ENCODE results near the gene ANKS1B. TPM values are rescaled to one million over a fixed set of nuclear protein-coding genes. Genes with fewer than 3 reads are reported as not detected.

The ANKS1B gene
- total RNA-seq, 1 experiment from 2014 or later, result 9.7 TPM

DNA sequence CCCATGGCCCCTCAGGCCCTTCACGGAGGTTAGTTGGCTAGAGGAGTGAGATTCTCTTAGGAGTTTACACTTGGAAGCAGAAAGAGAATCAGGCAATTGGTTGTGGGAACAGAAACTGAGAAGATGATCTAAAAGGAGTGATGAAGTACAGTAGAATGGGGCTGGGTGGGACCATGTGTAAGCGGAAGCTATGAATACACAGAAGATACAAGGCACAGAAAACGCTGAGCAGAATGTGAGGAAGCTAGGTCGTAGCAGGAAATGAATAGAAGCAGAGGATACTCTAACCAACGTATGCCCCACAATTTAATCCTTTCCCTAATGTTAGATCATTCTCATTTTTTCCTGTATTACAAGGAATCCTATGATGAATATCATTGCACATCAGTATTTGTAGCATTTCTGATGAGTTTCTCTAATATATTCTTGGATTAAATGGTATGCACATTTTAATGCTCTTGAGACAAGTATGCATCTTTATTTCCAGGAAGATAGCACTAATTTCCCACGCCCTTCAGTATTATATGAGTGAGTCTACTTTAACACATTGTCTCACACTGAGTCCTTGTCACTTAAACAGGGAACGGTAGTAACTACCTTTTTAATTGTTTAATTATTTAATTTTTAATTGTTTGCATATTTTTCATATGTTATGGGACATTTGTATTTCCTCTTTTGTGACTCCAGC, 1066.4 kb downstream of the ANKS1B start:
- Histone ChIP-seq H3K36me3 (ENCODE audit: control insufficient read depth, insufficient read depth, low read length) (no peaks in the 10 kb centered on the region), H3K9me3 (ENCODE audit: control insufficient read depth, insufficient read depth, low read depth, low read length) (no peaks in the 10 kb centered on the region), H3K4me3 (ENCODE audit: low read depth in 2 of 2, low read length in 2 of 2) (no peak overlapping the region), H3K4me1 (ENCODE audit: control insufficient read depth, insufficient read depth, low read length) (no peaks in the 10 kb centered on the region), H3K27me3 (ENCODE audit: control insufficient read depth, insufficient read depth, low read length) (no peaks in the 10 kb centered on the region), H3K27ac (ENCODE audit: low read length) (no peak overlapping the region)
- ATAC-seq (no peak), DNase-seq (ENCODE audit: low read depth, low spot score) (no peak)
- intact Hi-C loops (cut with micrococcal nuclease; ENCODE audit: unreplicated experiment), result no loop called here
- CTCF ChIA-PET, result interaction anchor here (0.6 kb wide), 1 partner anchor 349 kb away, joined by 3 read pairs; no protein-coding TSS in a partner anchor
- TF ChIP-seq TCF7L2 (IDR thresholded peaks at IDR 0.05; ENCODE audit: low read depth, low read length) (no peak), POLR2AphosphoS5 (IDR thresholded peaks at IDR 0.05; ENCODE audit: low read depth, low read length) (no peak), SIN3A (IDR thresholded peaks at IDR 0.05; ENCODE audit: borderline replicate concordance, insufficient read depth, low read depth, low read length) (no peak)
- TF ChIP-seq, protein P1, sequence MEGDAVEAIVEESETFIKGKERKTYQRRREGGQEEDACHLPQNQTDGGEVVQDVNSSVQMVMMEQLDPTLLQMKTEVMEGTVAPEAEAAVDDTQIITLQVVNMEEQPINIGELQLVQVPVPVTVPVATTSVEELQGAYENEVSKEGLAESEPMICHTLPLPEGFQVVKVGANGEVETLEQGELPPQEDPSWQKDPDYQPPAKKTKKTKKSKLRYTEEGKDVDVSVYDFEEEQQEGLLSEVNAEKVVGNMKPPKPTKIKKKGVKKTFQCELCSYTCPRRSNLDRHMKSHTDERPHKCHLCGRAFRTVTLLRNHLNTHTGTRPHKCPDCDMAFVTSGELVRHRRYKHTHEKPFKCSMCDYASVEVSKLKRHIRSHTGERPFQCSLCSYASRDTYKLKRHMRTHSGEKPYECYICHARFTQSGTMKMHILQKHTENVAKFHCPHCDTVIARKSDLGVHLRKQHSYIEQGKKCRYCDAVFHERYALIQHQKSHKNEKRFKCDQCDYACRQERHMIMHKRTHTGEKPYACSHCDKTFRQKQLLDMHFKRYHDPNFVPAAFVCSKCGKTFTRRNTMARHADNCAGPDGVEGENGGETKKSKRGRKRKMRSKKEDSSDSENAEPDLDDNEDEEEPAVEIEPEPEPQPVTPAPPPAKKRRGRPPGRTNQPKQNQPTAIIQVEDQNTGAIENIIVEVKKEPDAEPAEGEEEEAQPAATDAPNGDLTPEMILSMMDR (IDR thresholded peaks at IDR 0.05), result no peak
- TF ChIP-seq, protein P2, sequence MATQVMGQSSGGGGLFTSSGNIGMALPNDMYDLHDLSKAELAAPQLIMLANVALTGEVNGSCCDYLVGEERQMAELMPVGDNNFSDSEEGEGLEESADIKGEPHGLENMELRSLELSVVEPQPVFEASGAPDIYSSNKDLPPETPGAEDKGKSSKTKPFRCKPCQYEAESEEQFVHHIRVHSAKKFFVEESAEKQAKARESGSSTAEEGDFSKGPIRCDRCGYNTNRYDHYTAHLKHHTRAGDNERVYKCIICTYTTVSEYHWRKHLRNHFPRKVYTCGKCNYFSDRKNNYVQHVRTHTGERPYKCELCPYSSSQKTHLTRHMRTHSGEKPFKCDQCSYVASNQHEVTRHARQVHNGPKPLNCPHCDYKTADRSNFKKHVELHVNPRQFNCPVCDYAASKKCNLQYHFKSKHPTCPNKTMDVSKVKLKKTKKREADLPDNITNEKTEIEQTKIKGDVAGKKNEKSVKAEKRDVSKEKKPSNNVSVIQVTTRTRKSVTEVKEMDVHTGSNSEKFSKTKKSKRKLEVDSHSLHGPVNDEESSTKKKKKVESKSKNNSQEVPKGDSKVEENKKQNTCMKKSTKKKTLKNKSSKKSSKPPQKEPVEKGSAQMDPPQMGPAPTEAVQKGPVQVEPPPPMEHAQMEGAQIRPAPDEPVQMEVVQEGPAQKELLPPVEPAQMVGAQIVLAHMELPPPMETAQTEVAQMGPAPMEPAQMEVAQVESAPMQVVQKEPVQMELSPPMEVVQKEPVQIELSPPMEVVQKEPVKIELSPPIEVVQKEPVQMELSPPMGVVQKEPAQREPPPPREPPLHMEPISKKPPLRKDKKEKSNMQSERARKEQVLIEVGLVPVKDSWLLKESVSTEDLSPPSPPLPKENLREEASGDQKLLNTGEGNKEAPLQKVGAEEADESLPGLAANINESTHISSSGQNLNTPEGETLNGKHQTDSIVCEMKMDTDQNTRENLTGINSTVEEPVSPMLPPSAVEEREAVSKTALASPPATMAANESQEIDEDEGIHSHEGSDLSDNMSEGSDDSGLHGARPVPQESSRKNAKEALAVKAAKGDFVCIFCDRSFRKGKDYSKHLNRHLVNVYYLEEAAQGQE (IDR thresholded peaks at IDR 0.05; ENCODE audit: insufficient read depth in 1 of 2, low read depth in 2 of 2, low read length in 1 of 2), result no peak
- no TSS peak for BruUV-seq (replicated peaks)
- POLR2A ChIA-PET, result no interaction called here
- in situ Hi-C loops (cut with HindIII; ENCODE audit: low pct_unique_long_range_greater_than_20kb, low sequenced_read_pairs), result no loop called here

DNA sequence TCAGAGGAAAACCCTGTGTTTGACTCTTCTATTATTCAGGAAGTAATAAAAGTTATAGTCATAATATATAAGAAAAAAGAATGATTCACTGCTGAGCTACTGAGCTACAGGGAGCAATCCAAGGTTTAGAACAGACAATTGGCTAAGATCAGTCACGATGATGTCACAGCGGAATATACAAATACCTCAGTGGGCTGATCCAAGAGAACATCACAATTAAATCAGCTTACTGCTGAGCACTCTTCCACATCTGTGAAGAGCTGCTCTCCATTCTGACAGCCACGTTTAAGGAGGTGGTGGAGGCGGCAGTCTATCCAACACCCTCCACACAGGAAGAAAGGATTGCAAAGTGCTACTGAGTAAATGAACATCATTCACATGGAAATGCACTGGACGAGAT, 1068.6 kb downstream of the ANKS1B start:
- intact Hi-C loops (cut with micrococcal nuclease; ENCODE audit: unreplicated experiment), result no loop called here
- ChIA-PET CTCF (no interaction called here), POLR2A (no interaction called here)
- ATAC-seq, result no peak
- no peak for TF ChIP-seq SIN3A (IDR thresholded peaks at IDR 0.05; ENCODE audit: borderline replicate concordance, insufficient read depth, low read depth, low read length)
- TF ChIP-seq, protein P2 (IDR thresholded peaks at IDR 0.05; ENCODE audit: insufficient read depth in 1 of 2, low read depth in 2 of 2, low read length in 1 of 2), result no peak
- TF ChIP-seq, protein P1 (IDR thresholded peaks at IDR 0.05), result no peak
- TF ChIP-seq TCF7L2 (IDR thresholded peaks at IDR 0.05; ENCODE audit: low read depth, low read length), result no peak
- no peak for TF ChIP-seq POLR2AphosphoS5 (IDR thresholded peaks at IDR 0.05; ENCODE audit: low read depth, low read length)
- Histone ChIP-seq H3K27ac (ENCODE audit: low read length) (no peak overlapping the region), H3K36me3 (ENCODE audit: control insufficient read depth, insufficient read depth, low read length) (no peaks in the 10 kb centered on the region), H3K4me3 (ENCODE audit: low read depth in 2 of 2, low read length in 2 of 2) (no peak overlapping the region), H3K4me1 (ENCODE audit: control insufficient read depth, insufficient read depth, low read length) (no peaks in the 10 kb centered on the region), H3K27me3 (ENCODE audit: control insufficient read depth, insufficient read depth, low read length) (no peaks in the 10 kb centered on the region), H3K9me3 (ENCODE audit: control insufficient read depth, insufficient read depth, low read depth, low read length) (no peaks in the 10 kb centered on the region)
- DNase-seq (ENCODE audit: low read depth, low spot score), result no peak
- in situ Hi-C loops (cut with HindIII; ENCODE audit: low pct_unique_long_range_greater_than_20kb, low sequenced_read_pairs), result no loop called here
- no TSS peak for BruUV-seq (replicated peaks)
